Stimulated activated CD4-positive, alpha-beta T cell treated with anti-CD3 and anti-CD28 coated beads, Interleukin-15, amount 100 ng/mL, for 1 hour (primary cell): Measurements from ENCODE around the gene RNF2.
"Not testable (repeated sequence)": the region's sequence is repeated elsewhere in the genome, so short reads cannot be mapped to it uniquely, and the experiment has no call there.

ENCODE experiments used
- DNase-seq, 2 donors: peaks; one replicate each; pipeline ENCODE4 v3.0.0-alpha.2; 2020; ENCODE audit warnings: low read depth in 1 of 2, low spot score in 1 of 2

Gene RNF2

DNA sequence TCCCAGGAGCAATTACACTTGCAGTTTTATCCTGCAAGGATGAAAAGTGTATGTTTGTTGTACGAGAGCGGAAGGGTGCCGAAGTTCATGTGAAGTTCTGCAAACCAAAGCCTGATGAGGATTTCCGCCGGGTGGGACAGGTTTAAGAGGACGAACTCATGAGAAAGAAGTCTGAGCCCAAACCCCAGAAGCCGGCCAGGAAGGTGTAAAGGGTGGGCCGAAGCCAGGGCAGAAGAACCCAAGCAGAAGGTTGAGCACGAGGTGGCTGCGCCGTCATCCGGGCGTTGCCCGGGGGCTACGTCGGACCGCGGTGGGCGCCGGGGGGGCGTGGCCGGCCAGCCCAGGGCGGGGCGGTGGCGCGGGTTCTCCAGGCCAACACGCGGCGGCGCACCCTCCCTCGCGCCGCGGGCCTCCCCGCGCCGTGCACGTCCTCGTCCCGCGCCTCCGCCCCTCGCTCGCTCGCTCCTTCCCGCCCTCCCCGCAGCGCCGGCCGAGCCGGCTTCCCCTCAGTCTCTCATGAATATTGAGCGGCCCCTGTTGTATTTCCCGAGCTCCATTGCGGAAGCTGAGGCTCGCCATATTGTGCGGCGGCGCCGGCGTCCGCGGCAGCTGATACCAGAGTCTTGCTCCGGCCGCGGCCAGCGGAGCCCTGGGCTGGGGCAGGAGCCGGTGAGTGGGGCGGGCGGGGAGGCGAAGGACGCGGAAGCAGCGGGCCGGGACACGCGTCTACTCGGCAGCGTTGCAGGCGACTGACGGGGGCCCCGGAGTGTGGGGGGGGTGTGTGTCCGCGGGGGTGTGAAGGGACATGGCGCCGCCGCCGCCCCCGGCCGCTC lies at the start of gene RNF2:
Gene RNF2 (plus strand): TSS at position 578 of the 833 bp plus-strand sequence. CDS start 41,996 bp downstream, outside the sequence.
- peak; percentile 54 to 68 for DNase-seq

DNA sequence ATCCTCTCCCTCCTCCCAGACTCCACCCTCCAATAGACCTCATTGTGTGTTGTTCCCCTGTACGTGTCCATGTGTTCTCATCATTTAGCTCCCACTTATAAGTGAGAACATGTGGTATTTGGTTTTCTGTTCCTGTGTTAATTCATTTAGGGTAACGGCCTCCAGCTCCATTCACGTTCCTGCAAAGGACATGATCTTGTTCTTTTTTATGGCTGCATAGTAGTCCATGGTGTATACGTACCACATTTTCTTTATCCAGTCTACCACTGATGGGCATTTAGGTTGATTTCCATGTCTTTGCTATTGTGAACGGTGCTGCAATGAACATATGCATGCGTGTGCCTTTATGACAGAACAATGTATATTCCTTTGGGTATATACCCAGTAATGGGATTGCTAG lies 45.4 kb upstream of the RNF2 start:
- DNase-seq, result not testable (repeated sequence)

DNA sequence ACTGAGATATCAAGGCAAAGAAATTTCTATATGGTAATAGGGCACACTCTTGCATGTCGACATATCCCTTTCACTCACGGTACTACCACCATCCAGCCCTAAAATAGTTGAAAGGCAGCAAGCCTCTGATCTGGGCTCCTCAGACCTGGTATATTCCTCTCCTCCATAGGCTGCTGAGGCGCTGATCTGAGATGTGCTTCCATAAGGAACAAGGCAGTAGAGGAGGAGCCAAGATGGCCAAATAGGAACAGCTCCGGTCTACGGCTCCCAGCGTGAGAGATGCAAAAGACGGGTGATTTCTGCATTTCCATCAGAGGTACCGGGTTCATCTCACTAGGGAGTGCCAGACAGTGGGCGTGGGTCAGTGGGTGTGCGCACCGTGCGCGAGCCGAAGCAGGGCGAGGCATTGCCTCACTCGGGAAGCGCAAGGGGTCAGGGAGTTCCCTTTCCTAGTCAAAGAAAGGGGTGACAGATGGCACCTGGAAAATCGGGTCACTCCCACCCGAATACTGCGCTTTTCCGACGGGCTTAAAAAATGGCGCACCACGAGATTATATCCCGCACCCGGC lies 44.0 kb upstream of the RNF2 start:
- not testable (repeated sequence) for DNase-seq

DNA sequence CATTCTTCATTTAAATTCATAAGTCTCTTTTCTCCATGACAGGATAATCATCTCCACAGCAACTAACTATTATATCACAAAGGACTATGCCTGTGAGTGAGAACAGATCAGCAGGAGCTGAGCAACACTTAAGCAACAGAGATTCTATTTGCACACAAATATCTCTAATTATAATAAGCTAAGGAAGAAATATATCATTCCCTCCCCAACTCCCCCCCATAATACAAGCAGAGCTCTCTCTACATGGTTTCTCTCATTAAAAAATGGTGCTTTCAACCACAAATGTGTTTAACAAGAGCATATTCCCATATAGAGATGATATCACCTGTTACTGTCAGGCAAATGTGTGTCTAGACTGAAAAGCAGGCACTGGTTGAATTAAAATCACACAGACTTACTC lies 36.5 kb upstream of the RNF2 start:
- no peak for DNase-seq

DNA sequence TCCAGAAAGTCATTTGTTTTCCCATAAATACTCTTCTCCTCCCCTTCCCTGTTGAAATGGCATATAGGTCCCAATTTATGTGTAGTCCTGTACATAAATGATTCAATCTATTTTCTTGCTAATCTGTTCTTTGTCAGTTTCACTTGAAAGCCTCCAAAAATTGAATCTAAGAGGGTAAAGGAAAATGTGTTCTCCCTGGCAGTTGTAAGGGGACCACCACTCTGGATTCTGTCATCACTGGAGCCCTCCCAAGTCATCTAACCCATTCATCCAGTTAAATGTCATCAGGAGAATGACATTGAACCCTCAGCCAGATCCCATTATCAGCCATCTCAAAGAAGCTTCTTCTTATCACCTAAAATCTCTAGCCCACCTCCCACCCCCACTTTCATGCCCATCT lies 35.0 kb upstream of the RNF2 start:
- DNase-seq, result no peak

DNA sequence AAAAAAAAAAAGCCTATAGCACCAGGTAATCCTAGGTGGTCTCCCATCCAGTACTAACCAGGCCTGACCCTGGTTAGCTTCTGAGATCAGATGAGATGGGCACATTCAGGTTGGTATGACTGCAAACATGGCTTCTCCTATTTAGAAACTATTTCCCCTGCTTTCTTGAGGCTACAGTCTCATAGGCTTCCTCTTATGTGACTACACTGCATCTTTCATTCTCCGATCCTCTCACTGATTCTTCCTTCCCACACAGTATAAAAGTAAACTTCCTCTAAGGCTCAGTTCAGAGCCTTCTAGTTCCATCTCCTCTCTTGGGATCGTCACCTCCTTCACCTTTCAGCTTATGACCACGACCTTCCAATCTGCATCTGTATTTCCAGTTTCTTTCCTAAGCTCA lies 30.4 kb upstream of the RNF2 start:
- DNase-seq, result no peak

DNA sequence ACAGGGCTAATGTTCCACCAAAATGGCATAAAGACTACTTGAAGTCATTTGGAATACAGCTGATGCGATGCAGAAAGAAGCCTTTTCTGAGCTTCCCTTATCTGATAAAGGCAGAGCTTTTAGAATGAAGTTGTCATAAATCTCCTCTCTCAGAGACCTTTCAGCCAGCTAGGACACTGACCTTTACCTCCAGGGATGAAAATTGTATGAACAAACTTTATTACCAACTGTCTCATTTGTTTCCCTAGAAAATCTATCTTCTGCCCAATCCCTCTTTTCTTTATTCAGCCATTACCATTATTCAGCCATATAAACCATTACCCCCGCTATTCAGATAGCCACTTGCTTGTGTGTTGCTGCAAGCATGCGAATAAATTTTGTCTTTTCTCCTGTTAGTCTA lies 29.7 kb upstream of the RNF2 start:
- no peak for DNase-seq

DNA sequence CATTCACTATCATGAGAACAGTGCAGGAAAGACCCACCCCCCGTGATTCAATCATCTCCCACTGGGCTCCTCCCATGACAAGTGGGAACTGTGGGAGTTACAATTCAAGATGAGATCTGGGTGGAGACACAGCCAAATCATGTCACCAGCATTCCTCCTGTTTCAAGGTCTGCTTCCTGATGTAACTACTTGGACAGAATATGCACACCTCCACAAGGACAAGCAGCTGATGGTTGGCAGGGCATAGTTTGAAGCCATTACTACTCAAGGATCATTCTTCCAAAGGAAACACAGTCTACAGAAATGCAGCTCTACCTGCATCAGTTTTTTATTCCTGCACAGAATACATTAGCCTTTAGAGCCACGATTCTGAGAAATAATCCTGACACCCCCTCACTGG lies 28.5 kb upstream of the RNF2 start:
- no peak for DNase-seq

DNA sequence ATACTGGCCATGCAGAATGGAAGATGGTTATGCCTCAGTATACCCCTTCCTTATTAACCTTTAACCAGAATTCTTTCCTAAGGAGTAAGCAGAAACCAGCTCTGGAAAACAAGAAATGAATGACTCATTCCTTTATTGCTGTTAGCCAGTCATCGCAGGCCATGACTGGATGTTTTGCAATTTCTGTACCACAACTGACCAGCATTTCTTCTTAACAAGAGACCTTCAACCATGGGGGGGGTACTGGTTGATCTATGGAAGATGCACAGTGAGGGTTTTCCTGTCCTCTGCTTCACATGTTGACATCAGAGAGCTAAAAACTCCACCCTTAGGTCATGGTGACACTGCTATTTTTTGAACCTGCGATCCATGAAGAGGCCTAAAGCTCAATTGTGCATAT lies 28.0 kb upstream of the RNF2 start:
- DNase-seq, result no peak

DNA sequence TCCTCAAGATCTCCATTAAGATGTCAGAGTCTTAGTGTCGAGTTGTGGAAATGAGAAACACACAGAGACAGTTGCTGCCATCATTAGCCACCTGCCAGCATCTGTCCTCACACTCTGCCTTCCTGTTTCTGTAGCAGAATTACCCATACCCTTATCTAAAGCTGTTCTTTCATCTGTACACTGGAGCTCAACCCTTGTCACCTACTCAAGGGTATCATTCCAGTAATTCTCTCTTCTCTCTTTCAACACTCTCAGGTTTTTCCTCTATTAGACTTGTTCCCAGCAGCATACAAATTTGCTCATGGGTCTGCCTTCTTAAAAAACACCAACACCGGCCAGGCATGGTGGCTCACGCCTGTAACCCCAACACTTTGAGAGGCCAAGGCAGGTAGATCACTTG lies 27.4 kb upstream of the RNF2 start:
- no peak for DNase-seq

DNA sequence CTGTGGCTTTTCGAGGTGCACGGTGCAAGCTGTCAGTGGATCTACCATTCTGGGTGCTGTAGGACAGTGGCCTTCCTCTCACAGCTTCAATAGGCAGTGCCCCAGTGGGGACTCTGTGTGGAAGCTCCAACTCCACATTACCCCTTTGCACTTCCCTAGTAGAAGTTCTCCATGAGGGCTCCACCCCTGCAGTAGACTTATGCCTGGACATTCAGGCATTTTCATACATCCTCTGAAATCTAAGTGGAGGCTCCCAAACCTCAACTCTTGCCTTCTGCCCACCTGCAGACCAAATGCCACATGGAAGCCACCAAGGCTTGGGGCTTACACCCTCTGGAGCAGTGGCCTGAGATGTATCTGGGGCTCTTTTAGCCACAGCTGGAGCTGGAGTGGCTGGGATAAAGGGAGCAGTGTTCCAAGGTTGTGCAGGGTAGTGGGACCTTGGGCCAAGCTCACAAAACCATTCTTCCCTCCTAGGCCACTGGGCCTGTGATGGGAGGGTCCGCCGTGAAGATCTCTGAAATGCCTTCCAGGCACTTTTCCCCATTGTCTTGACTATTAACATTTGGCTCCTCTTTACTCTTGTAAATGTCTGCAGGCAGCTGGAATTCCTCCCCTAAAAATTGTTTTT lies 18.0 kb upstream of the RNF2 start:
- DNase-seq, result no peak

DNA sequence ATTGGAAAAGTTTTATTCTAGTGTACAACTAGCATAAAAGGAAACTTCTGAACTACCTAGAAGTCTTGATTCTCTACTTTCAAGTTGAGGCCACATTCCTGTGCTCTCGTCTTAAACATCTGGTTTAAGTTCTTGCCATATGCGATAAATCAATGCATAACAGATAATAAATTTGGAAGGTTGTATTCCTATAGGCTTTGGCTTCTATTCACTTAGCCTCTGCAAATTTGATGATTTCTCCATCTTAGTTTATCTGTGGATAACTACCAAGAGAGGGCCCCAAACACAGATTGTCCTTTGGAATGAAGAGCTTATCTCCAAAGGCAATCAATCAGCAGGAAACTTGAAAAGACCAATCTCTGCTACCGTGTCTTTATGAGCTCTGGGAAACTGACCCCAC lies 11.7 kb upstream of the RNF2 start:
- DNase-seq, result no peak

DNA sequence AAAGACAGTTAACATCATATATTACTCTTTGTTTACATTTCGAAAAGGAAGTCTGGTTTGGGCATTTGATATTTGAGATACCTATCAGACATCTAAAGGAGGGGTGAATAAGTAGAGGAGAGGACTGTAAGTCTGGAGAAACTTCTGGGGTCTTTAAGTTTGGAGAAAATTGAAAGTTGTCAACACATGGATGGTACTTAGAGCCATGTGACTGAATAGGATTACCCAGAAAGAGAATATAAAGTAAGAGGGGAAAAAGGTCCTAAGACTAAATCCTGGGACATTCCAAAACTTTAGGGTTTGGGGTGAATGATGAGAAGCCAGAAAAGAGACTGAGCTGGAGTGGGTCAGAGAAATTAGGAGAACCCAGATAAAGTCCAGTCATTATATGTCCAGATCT lies 10.1 kb upstream of the RNF2 start:
- no peak for DNase-seq

DNA sequence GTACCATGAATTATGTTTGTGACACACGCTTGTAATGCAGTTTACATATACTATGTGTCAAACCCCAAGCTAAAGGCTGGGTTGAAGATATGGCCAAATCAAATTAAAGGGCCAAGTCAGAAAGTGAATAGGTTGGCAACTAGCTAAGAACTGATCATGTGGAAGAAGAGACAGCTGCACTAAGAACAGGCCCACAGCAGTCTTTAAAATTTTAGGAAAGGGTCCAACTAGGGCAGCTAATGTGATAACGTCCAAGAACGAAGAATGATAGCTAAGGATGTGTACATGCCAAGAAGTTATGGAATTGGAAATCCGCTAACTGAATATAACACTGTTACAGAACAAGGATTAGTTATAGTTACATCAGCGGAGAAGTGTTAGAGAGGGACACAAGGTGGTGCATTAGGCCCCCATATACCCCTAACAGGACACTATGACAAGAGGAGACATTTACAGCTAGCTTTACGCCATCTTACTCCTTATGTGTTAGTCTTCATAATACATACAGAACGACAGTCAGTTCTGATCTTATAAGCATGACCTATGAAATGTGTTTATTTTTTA lies 6.5 kb upstream of the RNF2 start:
- no peak for DNase-seq

DNA sequence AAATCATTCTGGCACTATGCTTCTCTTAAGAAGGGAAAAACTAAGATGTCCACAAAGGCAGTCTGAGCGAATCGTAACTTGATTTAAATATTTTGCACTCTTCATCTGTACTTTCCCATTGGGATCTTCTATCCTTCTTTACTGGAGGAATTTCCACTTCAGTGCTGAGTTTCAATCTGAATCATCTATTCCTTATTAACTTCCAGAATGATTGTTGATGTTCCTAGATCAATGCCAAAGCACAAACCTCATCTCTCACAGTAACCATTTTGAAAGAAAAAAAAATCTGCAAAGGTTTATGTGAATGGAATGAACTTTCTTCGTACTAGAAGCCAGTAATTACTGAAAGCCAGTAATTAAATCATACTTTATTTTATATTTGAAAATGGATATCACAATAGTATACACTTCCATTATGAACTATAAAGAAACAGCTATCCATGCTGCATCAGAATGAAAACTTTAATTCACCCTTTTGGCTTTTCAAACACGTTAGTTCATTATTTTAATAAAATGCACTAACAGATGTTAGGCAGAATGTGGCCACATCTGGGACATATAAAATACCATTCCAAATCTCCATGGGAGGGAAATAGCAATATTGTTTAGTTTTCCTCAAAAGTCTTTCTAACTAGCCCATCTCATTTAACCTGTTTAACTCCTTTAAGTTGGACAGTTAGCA lies 5.5 kb upstream of the RNF2 start:
- no peak for DNase-seq

DNA sequence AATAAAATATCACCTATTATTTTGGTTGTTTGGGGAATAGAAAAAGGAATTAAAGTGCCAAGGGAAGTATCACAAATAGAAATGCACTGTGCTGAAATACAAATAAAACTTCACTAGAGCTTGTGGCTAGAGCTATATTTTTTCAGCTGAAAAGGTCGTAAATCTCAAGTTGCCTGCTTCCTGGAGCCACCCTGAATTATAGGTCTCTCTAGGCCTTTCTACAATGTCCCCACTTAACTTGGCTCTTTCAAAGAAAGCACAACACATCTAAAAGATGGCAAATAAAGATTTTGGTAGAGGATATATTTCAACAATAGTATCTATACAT lies 5.0 kb upstream of the RNF2 start:
- no peak for DNase-seq

DNA sequence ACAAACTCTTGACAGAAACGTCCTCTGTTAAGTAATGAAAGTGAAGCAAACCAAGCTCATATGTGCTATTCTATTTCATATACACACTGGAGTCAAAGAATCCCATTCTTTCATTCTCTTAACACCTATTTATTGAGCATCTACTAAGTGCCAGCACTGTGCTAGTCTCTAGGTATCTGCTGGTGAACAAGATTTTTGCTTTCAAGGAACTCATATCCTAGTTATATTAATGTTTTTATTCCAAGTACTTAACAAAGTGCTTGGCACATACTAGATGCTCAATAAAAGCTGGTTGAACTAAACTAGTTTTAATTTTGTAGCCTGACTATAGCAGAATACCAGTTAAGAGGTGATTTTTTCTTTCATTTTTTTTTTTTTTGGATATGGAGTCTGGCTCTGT lies 3.6 kb upstream of the RNF2 start:
- DNase-seq, result no peak

DNA sequence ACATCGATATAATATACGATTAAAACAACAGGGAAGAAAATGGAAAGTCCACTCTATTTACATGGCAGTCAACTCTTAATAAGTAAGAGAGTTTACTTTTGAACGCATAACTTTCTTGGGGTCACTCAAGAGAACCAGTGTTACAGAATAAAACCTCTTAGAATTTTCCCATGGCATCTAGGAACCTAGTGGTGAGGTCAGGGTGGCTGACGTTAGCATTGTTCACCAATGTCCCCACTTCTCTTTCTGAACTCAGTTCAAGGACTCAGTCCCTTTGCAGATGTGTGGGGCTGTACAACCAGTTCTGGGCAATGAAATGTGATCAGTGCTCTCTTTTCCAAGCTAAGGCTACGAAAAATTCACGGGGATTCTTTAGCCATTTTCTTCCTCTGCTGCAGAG lies 2.6 kb upstream of the RNF2 start:
- DNase-seq, result no peak

DNA sequence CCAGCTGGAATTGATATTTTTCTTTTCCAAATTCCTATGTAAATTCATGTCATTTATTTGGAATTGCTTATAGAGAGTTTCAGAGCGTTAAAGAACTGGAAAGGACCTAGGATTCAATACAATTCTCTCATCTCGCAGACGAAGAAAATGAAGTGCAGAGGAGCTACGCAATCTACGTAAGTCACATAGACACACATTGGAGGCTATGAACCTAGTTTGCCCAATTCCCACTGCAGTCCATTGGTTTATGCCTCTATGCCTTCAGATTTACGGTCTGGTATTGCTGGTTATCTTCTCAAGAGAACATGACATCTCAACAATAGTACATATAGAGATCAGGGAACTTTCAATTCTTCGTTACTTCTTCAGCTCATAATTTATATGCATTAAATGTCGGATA lies 971 bp upstream of the RNF2 start:
- no peak for DNase-seq

DNA sequence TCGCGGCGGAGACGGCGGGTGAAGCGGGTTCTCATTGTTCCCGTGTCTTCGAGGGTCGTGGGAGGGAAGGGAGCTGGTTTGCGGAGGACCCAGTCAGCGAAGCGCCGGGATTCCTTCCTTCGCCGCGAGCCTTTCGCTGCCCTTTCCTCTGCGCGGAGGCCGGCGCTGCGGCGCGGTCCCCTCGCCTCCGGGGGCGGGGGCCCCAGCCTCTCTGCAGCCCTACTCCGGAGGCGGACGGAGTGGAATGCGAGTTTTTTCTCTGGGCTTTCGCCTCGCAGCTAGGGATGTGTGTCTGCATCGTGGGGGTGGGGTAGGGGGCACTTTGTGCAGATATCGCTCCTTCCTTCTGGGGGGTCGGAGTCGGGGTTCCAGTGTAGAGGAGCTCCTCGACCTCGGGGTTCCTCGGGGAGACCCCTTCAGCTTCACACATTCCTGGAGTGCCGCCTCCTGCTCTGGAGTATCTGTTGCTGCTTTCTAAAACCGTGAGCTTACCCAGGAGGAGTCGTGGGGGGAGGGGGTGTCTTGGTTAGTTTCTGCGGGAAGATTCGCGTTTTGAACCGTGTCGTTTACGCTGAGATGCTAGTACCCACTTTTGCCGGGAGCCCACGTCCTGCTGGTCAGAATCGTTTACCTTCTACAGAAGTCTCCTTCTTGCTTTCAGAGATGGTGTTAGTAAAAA lies 595 bp downstream of the RNF2 start:
- DNase-seq, result no peak

DNA sequence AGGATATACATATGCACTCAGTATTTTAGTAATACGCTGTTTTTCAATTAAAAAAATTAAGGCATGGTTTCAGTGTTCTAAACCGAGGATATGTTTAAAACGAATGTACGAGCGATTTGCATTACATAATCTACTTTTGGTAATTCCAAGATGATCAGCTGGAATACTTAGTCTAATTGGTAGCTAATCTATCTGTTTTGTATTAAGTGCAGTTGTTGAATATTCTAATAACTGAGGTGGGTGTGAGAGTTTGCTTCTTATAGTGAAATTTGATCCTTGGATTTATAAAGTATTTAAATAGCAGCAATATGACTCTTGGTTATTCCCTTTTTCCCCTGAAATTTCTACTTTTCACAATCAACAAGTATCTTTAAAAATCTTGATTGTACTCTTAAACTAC lies 1.3 kb downstream of the RNF2 start:
- no peak for DNase-seq
